ENCODE results near the gene ACBD3.
A peak's percentile ranks its signal among the peaks of the same experiment; 100 is the strongest.

ACBD3 gene

GRCh38 chr1:226121049-226121586, 65.4 kb downstream of the ACBD3 start:
- no peak for TF ChIP-seq ZNF274 (IDR thresholded peaks at IDR 0.05; ENCODE audit: low read depth, low read length)
- H3K4me3 ChIP-seq (ENCODE audit: low read length), result peak overlapping the region; percentile 67; the same call in 1 of the 2 replicates

DNA sequence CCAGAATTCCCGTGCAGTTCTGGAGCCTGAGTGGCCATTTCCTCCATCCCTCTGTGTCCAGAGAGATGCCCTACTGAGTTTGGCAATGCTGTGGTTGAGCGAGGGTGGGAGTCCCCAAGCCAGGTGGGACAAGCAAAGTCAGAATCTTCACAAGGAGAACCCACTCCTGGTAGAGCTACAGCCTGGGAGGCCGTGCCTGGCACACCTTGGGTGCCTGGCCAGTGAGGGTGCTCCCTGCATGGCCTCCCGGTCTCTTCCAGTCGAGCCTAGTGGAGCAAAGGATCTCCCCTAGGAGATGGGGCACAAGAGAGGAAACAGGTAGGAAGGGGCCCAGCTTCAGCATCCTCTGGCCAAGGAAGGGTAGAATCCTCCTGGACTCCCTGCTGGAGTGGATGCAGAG, 66.1 kb downstream of the ACBD3 start:
- no peak for TF ChIP-seq ZNF274 (IDR thresholded peaks at IDR 0.05; ENCODE audit: low read depth, low read length)
- H3K4me3 ChIP-seq (ENCODE audit: low read length), result no peak overlapping the region

GRCh38 chr1:226119169-226119568, 67.4 kb downstream of the ACBD3 start:
- no peak for TF ChIP-seq ZNF274 (IDR thresholded peaks at IDR 0.05; ENCODE audit: low read depth, low read length)
- no peak overlapping the region for H3K4me3 ChIP-seq (ENCODE audit: low read length)

- H3K4me3 ChIP-seq (ENCODE audit: low read length), result no peak overlapping the region
- TF ChIP-seq ZNF274 (IDR thresholded peaks at IDR 0.05; ENCODE audit: low read depth, low read length), result no peak
Measured at GRCh38 chr1:226118357-226118756, 68.2 kb downstream of the ACBD3 start.

DNA sequence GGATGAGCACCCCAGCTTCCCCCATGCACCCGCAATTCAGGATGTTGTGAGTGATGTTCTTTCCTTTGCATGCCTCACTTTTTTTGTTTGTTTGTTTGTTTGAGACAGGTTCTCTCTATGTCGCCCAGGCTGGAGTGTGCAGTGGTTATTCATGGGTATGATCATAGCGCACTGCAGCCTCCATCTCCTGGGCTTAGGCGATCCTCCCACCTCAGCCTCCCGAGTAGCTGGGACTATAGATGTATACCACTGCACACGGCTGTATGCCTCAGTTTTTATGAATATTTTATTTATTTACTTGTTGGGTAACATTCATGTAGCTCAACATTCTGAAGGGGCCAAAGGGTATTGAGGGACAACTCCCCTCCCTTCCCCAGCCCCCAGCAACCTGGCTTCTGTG, 69.2 kb downstream of the ACBD3 start:
- TF ChIP-seq ZNF274 (IDR thresholded peaks at IDR 0.05; ENCODE audit: low read depth, low read length), result no peak
- no peak overlapping the region for H3K4me3 ChIP-seq (ENCODE audit: low read length)

DNA sequence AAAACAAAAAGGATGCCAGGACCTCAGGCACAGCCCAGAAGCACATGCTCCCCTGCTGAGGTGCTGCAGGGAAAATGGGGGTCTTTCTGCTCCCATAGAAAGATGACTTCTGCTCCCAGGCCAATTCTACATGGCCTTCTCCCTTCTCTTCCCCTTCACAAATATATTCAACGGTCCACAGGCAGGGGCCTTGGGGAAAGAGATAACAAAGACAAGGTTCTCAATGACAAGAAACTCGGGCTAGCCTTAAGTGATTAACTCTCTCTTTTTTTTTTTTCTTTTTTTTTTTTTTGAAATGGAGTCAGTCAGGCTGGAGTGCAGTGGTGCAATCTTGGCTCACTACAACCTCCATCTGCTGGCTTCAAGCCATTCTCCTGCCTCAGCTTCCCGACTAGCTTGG, 69.9 kb downstream of the ACBD3 start:
- H3K4me3 ChIP-seq (ENCODE audit: low read length), result no peak overlapping the region
- no peak for TF ChIP-seq ZNF274 (IDR thresholded peaks at IDR 0.05; ENCODE audit: low read depth, low read length)

DNA sequence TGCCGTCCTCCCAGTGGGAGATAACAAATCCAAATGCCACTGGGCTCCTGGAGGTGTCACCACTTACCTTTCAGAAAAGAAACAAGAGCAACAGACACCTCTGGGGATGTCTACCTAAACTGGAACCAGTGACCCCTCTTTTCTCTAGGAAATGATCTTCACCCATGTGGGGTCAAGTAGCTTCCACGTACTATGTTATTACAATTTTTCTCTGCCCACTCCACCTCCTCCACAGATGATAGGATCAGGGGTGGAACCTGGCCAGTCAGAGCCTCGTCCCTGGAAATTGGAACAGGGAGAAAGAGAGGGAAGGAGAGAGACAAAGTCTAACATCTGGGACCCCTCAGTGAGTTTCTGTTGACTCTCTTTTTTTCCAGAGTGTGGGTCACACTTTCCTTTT, 73.9 kb downstream of the ACBD3 start:
- TF ChIP-seq ZNF274 (IDR thresholded peaks at IDR 0.05; ENCODE audit: low read depth, low read length), result no peak
- H3K4me3 ChIP-seq (ENCODE audit: low read length), result no peak overlapping the region

- H3K4me3 ChIP-seq (ENCODE audit: low read length), result no peak overlapping the region
- TF ChIP-seq ZNF274 (IDR thresholded peaks at IDR 0.05; ENCODE audit: low read depth, low read length), result no peak
Measured at GRCh38 chr1:226111883-226112261, 74.7 kb downstream of the ACBD3 start.

DNA sequence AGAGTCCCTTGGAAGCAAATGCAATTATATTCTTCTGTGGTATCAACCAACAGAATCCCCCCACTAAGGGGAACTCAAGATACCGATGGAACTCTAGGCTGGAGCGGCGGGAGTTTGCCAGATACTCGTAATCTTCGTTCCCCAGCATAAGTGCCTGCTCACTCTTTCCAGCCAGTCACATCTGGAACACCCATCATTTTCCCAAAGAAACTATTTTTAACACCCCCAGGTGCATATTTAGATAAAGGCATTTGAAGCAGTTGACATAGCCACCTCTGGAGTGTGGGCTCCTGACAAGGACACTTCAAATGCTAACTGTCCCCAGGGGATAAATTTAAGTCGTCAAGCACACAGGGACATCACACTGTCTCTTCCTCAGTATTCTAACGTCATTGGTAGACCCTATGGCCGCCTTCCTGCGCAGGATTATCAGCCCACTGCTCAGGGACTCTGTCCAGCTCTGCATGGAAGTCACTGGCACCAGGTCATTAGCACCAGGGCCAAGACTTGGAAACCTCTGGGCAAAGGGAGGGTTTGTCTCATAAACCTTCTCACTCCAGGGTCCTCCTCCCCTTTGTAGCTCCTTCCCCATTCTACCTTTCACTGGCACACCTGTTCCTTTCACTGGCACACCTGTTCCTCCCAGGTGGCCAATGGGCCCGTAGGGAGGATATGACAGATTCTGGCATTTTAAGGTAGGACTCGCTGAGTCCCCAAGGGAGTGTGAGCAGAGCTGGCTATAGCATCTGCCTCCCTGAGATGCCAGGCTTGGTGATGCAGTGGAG, 75.3 kb downstream of the ACBD3 start:
- peak overlapping the region; percentile 63; the same call in 1 of the 2 replicates for H3K4me3 ChIP-seq (ENCODE audit: low read length)
- TF ChIP-seq ZNF274 (IDR thresholded peaks at IDR 0.05; ENCODE audit: low read depth, low read length), result no peak

DNA sequence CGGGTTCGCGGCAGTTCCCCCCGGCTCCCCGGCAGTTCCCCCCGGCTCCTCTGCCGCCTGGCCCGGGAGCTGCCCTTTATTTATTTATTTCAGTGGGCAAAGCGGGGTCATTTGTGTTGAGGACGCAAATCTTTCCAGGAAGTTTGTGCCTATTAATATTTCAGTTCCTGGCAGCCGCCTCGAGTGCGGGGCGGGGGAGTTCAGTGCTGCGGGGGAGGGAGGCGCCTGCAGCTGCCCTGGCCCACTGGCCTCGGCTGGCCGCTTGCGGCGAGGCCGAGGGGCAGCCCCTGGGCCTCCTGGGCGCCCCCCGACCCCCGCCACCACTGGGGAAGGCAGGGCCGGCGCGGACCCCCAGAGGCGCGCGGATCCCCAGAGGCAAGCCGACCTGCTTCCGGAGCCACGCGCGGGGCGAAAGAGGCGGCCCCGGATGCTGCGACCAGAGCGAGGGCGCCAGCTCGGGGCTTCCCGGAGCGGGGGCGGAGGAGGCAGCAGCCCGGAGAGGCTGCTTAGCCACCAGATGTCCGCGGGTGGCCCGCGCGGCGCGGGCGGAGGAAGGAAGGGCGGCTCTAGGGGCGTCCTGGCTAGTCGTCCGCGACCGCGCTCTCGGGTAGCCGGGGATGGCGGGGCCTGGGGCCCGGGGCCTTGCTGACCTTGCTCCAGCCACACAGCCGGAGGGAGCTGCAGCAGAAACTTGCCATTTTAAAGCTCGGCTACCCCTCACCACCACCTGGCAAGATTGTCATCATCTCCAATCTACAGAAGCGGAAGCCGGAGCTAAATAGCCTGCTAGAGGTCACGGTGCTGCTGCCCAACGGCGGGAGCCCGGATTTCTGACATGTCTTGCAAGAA, 76.1 kb downstream of the ACBD3 start:
- TF ChIP-seq ZNF274 (IDR thresholded peaks at IDR 0.05; ENCODE audit: low read depth, low read length), result no peak
- peak overlapping the region; percentile 63 for H3K4me3 ChIP-seq (ENCODE audit: low read length)

GRCh38 chr1:226109829-226110248, 76.7 kb downstream of the ACBD3 start:
- peak overlapping the region; percentile 63 for H3K4me3 ChIP-seq (ENCODE audit: low read length)
- no peak for TF ChIP-seq ZNF274 (IDR thresholded peaks at IDR 0.05; ENCODE audit: low read depth, low read length)

DNA sequence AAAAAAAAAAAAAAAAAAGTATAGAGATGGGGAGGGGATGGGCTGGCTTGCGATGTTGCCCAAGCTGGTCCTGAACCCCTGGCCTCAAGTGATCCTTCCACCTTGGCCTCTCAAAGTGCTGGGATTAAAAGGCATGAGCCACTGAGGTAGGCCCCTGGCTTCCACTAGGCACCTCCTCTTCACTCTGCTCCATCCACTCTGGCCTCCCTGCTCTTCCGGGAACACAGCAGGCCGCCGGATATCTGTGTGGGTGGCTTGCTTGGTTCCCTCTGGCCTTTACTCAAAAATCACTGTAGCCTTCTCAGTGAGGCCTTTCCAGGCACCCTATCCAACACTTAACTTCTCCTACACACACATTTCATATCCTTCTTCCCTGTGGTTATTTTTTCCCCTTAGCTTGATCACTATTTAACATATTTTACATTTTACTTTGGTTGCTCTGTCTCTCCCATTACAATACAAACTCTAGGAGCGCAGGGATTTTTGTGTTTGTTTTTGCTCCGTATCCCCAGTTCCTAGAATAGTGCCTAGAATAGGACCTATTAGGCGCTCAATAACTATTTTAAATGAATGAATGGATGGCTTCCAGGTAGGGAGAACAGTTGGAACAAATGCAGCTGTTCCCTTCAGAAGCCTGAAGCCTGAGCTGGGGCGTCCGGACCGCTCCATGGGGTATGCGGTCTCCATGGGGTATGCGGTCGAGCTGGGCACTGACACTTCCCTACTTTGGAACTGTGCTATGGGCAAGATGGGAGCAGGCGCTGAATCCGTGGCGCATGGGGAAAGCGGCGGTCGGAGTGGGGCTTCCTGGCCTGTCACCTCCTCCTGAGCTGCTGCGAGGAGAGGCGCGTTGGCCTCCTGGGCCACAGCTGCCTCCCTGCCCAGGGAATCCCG, 77.4 kb downstream of the ACBD3 start:
- TF ChIP-seq ZNF274 (IDR thresholded peaks at IDR 0.05; ENCODE audit: low read depth, low read length), result no peak
- peak overlapping the region; percentile 49; the same call in 1 of the 2 replicates for H3K4me3 ChIP-seq (ENCODE audit: low read length)

GRCh38 chr1:226107471-226108460, 78.8 kb downstream of the ACBD3 start:
- TF ChIP-seq ZNF274 (IDR thresholded peaks at IDR 0.05; ENCODE audit: low read depth, low read length), result no peak

More at GRCh38 chr1:226107471-226108460, 78.8 kb downstream of the ACBD3 start:
- H3K4me3 ChIP-seq (ENCODE audit: low read length), result no peak overlapping the region
